ENCODE data around the gene CNTNAP1.

CNTNAP1 gene

DNA sequence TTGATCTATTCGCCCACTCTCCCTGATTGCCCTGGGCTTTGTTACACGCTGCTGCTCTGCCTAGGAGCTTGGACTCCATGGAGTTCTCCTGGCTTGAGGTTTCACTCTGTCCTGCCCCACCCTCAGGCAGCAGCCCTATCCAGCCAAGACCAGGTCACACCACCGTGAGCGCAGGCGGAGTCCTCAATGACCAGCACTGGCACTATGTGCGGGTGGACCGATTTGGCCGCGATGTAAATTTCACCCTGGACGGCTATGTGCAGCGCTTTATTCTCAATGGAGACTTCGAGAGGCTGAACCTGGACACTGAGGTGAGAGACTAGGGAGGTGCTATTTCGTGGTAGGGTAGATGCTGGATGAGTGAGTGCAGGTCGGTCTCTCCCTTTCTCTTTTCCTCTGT, 3.5 kb downstream of the CNTNAP1 start:
- no peak for DNase-seq (ENCODE audit: low read depth)

DNA sequence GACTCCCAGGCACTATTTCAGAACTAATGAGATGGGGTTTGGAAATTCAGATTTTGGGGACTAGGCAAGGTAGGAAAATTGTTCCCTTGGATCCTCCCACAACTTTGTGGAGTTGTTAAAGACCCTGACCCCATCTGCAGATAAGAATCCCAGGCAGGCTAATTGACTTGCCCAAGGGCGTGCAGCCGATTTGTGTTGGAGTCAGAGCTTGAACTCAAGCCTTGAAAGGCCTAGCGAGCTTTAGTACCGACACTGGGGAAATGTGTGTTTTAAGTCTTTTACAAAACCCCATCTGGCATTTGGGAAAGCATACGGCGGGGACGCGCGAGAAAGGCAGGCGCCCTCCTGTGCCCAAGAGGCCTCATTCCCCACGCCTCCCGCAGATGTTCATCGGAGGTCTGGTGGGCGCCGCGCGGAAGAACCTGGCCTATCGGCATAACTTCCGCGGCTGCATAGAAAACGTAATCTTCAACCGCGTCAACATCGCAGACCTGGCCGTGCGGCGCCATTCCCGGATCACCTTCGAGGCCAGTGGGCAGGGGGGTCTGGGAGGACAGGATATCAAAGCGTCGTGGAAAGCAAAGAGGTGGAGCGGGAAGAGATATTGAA, 4.3 kb downstream of the CNTNAP1 start:
- no peak for DNase-seq (ENCODE audit: low read depth)

DNA sequence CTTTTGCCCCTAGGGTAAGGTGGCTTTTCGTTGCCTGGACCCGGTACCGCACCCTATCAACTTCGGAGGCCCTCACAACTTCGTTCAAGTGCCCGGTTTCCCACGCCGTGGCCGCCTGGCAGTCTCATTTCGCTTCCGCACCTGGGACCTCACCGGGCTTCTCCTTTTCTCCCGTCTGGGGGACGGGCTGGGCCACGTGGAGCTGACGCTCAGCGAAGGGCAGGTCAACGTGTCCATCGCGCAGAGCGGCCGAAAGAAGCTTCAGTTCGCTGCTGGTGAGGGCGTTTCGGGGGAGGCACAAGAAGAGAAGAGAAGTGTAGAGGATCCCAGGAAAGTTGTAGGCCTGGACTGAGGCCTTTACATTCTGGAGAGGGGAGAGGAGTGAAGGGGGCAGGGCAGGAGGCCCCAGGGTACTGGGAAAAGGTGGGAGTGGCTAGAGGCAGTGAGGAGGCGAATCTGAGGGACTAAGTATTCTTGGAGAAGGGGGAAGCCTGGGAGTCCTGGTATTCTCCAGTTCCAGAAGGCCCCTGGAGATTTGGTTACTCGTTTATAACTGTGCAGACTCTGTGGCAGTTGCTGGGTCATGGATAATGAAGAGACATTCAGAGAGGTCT, 5.5 kb downstream of the CNTNAP1 start:
- no peak for DNase-seq (ENCODE audit: low read depth)

DNA sequence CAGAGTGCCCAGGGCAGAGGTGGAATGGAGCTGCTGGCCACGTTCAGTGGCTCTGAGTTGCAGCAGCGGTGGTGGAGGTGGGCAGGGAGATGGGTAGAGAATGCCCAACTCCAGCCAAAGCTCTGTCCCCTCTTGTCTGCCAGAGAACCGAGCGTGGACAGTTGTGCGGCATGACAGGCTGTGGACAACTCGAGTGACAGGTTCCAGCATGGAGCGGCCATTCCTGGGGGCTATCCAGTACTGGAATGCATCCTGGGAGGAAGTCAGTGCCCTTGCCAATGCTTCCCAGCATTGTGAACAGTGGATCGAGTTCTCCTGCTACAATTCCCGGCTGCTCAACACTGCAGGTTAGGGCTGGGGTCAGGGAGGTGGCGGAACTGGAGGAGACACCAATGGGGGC, 8.3 kb downstream of the CNTNAP1 start:
- DNase-seq (ENCODE audit: low read depth): no peak

DNA sequence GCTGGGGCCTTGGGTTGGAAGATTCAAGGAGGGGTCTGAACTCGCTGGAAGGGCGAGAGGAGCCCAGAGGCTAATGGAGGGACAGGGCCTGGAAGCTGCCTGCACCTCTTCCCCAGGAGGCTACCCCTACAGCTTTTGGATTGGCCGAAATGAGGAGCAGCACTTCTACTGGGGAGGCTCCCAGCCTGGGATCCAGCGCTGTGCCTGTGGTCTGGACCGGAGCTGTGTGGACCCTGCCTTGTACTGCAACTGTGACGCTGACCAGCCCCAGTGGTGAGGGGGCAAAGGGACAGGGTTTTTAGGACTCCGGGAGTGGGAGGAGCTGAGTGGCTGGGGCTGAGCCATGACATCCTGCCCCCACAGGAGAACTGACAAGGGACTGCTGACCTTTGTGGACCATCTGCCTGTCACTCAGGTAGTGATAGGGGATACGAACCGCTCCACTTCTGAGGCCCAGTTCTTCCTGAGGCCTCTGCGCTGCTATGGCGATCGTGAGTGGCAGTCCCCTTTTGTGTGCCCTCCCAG, 8.8 kb downstream of the CNTNAP1 start:
- no peak for DNase-seq (ENCODE audit: low read depth)

DNA sequence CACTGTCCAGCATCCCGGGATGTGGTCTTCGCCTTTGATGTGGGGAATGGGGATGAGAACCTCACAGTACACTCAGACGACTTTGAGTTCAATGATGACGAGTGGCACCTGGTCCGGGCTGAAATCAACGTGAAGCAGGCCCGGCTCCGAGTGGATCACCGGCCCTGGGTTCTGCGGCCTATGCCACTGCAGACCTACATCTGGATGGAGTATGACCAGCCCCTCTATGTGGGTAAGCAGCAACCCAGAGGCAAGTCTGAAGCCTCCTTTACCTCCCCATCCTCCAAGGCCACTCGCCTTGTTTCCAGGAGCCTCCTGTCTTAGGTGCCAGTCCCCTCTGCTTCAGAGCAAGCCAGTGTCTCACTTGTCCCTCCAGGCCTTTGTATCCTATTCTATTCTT, 10.2 kb downstream of the CNTNAP1 start:
- DNase-seq (ENCODE audit: low read depth): no peak

DNA sequence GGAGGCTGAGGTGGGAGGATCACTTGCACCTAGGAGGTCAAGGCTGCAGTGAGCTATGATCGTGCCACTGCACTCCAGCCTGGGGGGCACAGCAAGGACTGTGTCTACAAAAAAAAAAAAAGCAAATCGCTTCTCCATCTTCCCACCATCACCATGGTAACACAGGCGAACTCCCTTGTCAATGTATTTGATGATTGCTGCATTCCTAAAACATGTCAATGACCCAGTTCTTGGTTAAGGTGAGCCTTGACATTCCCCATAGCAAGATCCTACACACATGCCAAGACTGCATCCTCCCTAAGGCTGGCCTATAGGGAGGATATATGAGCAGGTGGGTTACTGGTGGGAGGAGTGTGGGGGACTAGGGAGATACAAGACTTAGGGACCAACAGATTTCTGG, 12.2 kb downstream of the CNTNAP1 start:
- DNase-seq (ENCODE audit: low read depth): no peak

DNA sequence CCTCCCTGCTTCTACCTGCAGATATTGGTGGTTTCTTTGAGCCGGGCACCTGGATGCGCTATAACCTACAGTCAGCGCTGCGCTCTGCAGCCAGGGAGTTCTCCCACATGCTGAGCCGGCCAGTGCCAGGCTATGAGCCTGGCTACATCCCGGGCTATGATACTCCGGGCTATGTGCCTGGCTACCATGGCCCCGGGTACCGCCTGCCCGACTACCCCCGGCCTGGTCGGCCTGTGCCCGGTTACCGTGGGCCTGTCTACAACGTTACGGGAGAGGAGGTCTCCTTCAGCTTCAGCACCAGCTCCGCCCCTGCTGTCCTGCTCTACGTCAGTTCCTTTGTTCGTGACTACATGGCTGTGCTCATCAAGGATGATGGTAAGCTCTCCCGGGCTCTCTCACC, 13.2 kb downstream of the CNTNAP1 start:
- no peak for DNase-seq (ENCODE audit: low read depth)

DNA sequence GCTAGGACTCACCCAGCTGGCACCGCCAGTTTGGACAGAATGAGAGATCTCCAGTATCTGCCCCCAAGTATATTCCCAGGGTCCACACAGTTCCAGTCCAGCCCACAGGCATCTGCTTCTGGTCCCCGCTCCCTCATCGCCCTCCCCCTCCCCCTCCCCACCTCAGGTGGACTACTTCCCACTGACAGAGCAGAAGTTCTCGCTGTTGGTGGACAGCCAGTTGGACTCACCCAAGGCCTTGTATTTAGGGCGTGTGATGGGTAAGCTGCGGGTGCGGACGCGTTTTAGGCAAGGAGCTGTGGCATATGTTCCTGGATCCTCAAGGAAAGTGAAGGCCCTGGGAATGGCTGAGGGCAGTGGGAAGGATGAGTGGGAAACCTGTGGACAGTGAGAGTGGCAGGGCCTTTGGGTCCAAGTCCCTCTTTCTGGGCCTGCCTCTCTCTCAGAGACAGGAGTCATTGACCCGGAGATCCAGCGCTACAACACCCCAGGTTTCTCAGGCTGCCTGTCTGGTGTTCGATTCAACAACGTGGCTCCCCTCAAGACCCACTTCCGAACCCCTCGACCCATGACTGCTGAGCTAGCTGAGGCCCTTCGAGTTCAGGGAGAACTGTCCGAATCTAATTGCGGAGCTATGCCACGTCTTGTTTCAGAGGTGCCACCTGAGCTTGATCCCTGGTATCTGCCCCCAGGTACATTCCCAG, 14.9 kb downstream of the CNTNAP1 start:
- DNase-seq (ENCODE audit: low read depth): no peak

DNA sequence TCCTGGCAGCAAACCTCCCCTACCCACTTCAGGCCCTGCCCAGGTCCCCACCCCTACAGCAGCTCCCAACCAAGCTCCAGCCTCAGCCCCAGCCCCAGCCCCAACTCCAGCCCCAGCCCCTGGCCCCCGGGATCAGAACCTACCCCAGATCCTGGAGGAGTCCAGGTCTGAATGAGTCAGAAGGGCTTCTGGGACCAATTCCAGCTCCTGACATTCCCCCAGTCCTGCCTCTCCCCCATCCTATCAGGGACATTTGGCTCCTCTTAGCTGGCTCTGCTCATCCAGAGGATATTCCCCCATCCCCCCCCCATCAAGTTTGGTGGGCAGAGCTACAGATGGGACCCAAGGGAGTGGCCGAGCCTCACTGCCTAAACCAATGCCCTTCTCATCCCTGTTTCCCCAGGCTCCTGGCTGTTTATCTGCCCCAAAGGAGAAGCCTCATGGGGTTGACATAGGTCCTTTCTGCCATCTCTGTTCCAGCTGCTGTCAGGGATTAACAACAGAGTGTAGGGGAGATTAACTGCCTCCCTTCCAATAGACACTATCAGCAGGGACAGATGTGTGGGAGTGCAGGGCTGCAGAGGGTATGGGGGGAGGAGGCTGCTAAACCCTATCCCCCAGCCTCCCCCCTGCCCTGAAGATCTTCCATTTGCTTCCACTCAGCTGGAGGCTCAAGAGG, 16.5 kb downstream of the CNTNAP1 start:
- no peak for DNase-seq (ENCODE audit: low read depth)

DNA sequence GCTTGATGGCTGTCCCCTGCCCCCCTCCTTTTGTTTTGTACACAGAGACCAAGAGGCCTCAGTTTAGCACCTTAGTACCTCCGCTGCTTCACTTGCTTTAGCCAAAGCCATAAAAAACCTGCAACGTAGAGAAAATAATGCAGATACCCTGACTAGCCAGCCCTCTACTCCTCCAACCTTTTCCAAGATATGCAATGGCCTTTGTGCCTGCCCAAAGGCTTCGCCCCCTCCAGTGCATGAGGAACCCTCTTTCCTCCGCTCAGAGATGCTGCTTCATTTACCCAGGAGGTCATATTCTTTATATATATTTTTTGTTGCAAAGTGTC, 17.0 kb downstream of the CNTNAP1 start:
- no peak for DNase-seq (ENCODE audit: low read depth)

DNA sequence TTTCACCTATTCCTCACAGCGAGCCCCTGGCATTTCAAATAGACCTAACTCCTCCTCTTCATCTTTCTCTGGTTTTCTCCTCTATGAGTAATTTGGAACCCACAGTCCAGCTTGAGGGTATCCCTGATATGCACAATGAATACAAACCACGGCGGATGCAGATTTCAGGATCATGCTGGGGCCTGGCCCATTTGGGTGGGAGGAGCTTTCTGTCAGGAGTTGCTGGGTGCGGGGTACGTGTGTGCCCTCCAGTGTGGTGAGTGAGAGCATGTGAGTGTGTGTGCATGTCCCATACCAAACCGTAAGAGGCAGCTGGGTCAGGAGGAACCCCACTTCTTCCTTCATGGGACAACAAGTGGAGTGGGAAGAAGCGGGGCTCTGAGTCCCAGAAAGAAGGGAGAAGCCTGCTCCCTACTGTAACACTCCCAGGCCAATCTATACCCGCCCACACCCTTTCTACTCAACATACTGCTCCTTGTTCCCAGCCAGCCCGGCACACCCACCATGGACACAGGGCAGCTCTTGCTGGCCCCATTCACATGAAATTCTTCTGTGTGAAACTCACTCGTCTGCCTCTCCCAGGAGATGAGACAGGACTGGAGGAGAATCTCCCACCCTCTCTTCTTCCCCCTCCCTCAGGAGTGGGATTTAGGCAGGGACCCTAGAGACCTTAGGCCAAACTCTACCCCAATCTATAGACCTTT, 18.4 kb downstream of the CNTNAP1 start:
- no peak for DNase-seq (ENCODE audit: low read depth)

DNA sequence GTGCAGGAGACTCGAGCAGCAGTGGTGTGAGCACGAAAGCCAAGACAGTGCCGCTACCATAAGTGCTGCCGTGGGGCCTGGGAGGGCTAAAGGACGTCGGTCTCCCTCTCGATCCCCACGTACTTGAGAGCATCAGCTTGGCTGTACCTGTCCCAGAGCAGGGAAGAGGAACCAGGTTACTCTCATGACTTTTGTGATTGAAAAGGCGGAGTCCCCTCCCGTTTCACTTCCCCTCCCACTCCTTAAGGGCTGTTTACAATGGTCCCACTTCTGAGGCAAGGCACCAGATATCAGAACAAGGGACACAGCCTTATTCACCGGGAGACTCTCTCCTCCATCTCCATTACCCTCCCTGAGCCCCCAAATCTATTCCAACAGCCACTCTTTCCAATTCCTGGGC, 20.1 kb downstream of the CNTNAP1 start:
- no peak for DNase-seq (ENCODE audit: low read depth)

DNA sequence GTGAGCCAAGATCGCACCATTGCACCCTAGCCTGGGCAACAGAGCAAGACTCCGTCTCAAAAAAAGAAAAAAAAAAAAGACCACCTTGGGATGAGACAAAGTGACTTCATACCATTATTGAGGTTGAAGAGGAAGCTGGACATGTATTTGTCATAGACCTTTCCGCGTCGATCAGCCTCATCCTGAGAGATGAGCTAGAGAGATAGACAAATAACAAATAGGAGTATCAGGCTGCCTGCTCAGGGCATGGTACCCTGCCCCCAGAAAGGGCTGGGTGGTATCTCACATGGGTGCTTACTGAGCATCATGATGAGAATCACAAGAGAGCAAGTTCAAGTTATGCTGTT, 22.1 kb downstream of the CNTNAP1 start:
- DNase-seq (ENCODE audit: low read depth): no peak

DNA sequence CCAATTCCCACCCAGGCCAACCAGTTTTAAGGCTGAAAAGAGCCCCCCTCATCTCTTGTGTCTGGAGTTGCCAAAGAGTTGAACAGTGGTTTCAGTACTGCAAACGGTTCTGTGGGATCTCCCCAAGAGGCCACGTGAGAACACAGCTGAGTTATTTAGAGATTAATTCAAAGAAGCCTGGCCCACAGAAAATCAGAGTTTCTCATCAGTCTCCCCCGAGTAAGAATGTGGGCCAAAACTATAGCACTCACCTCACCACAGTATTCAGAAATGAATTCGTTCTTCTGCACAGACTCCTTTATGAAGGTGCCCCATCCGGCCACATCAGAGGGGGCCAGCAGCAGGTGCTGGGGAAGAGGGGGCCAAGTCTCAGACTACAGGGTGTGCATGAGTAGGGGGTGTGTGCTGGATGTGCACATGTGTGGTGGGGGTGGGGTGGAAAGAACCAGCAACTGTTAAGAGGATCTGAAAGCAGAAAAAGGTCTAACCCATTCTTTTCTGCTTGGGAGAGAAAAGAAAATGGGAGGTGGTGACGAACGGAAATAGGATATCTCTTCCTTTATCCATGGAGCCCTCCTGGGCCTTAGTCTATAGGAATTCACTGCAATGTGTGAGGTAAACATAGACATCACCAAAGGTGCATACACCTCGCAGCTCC, 22.6 kb downstream of the CNTNAP1 start:
- no peak for DNase-seq (ENCODE audit: low read depth)

DNA sequence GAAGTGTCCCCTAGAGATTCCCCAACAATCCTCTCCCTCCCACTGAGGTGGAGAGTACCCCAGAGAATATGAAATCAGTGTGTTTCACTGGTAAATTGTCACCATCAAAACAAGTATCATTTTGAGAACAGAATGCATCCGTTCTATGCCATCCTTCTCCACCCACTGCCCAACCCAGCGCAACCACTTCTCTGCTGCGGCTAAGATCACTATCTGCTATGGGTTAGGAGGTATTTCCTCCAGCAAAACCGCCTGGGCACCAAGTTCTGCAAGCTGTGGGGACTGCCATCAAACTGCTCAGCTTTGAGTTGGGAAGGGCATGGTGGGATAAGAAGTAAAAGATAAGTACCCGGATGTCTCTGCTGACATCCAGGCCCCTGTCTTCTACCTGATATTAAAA, 24.4 kb downstream of the CNTNAP1 start:
- peak; percentile 27 for DNase-seq (ENCODE audit: low read depth)

DNA sequence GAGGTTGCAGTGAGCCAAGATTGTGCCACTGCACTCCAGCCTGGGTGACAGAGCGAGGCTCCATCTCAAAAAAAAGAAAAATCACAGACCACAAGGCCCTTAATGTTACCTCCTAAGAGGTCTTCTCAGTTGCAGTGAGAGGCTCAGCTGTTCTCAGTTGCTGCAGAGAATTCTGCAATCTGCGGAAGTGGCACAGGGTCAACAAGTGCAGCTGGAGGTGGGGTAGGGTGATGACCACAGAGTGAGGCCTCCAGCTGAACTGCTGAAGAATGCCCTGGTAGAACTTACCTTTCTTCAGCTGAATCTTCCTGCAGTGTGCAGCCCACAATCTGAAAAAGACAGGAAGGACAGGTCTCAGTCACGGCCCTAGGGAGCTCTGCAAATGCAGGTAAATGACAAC, 26.3 kb downstream of the CNTNAP1 start:
- DNase-seq (ENCODE audit: low read depth): no peak

DNA sequence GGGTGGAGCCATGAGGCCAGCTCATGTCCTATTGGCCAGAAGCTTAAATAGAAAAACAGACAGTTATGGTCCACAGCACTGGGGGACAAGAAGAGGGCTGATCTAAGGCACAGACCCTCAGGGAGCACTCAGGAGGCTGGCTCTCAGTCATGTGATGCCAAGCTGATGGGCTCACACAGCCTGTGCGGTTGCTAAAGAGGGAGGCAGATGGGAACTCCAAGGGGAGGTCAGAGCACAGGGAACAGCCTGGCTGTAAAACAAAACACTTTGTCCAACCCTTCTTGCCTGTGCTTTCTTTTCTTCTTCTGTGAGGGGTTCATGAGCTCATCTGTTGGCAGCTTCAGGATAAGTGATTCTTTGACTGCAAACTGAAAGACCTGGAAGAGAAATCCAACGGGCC, 27.2 kb downstream of the CNTNAP1 start:
- DNase-seq (ENCODE audit: low read depth): no peak

DNA sequence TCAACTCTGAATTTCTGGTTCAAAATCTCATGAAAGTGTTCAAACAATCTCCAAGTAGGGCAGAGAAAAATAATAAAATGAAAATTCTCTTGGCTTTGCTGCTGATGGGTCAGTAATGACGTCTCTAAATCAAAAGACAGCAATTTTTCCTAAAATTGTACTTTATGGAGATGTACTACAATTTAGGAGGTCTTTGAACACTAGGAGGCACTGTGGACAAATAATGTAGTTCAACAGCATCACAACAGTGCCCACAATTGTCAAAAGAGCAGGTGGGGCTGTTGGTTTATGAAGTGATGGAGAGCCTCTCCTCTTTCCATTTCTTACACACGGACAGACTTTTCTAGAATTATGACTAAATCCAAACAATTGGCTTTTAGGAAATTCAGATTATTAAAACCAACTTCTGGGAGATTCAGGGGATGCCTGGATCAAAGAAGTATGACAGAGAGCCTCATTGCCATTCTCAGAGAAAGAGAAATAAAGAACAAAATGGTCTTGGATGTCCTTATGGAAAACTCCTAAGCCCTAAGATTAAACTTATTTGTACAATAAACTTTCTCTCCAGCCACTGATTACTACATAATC, 38.8 kb downstream of the CNTNAP1 start:
- DNase-seq (ENCODE audit: low read depth): no peak

DNA sequence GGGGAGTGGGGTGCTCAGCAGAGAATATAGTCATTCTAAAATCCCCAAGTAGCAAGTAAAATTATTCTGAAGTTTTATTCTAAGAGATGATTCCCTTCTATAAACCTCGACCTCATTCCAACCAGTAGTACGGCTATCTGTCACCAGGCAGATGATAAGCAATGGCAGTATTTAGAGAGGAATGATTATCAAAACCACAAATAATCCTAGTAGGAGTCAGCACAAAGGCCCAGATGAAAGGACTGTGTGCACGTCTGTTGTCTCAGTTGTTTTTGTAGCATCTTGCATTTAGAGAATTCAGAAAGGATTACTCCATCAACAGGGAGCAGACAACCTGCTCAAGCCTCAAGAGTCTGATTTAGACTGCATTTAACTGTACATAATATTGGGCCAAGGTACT, 41.3 kb downstream of the CNTNAP1 start:
- DNase-seq (ENCODE audit: low read depth): no peak

DNA sequence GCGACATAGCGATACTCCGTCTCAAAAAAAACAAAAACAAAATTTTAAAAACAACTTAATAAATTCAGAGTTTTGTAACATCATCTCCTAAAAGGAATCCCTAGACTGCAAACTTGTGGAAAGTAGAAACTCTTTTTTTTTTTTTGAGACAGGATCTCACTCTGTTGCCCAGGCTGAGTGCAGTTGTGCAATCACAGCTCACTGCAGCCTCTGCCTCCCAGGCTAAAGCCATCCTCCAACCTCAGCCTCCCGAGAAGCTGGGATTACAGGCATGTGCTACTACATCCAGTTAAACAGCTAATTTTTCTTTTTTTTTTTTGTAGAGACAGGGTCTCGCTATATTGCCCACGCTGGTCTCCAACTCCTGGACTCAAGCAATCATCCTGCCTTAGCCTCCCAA, 42.8 kb downstream of the CNTNAP1 start:
- DNase-seq (ENCODE audit: low read depth): no peak

DNA sequence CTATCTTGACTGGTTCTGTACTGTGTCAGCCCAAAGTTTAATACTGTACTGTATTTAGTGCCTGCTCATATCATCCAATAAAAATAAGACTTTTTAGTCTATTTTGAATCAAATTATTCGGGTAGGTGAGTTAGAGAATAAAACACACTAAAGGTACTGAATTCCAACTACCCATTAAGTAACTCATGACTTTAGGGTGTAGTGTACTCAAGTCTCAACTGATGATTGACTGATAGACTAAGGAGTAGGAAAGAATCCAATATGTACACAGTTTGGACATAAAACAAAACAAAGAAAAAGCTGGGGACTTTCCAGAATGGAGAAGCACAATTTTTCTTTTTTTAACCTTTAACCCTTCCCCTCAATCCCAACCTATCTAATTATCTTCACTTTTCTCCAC, 58.4 kb downstream of the CNTNAP1 start:
- DNase-seq (ENCODE audit: low read depth): no peak
